Measurements from ENCODE around the gene NIP7.

DNA sequence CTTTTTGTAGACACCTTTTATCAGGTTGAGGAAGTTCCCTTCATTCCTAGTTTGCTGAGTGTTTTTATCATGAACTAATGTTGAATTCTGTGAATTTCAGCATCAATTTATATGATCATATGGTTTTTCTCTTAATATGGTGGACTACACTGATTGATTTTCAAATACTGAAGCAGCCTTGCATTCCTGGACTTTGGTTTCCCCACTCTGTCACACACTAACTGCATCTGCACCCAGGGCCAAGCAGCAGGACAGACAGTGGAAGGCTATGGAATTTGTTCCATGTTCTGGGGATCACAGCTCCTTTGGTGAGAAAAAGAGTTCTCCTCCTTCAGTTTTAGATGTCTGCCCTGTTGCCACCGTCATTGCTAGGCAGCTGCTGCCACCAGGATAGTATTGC is 38.5 kb downstream of the NIP7 start:
- TF ChIP-seq POLR2A (IDR thresholded peaks at IDR 0.05) (no peak), EP300 (IDR thresholded peaks at IDR 0.05) (no peak)
- TF ChIP-seq, protein P1, sequence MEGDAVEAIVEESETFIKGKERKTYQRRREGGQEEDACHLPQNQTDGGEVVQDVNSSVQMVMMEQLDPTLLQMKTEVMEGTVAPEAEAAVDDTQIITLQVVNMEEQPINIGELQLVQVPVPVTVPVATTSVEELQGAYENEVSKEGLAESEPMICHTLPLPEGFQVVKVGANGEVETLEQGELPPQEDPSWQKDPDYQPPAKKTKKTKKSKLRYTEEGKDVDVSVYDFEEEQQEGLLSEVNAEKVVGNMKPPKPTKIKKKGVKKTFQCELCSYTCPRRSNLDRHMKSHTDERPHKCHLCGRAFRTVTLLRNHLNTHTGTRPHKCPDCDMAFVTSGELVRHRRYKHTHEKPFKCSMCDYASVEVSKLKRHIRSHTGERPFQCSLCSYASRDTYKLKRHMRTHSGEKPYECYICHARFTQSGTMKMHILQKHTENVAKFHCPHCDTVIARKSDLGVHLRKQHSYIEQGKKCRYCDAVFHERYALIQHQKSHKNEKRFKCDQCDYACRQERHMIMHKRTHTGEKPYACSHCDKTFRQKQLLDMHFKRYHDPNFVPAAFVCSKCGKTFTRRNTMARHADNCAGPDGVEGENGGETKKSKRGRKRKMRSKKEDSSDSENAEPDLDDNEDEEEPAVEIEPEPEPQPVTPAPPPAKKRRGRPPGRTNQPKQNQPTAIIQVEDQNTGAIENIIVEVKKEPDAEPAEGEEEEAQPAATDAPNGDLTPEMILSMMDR (IDR thresholded peaks at IDR 0.05), result no peak
